SJSA1 (cell line): ENCODE results near the gene VDAC1. TPM values are rescaled to one million over a fixed set of nuclear protein-coding genes. Genes with fewer than 3 reads are reported as not detected.
"Not testable (repeated sequence)": the region's sequence is repeated elsewhere in the genome, so short reads cannot be mapped to it uniquely, and the experiment has no call there.

Source experiments
- DNase-seq, 2 experiments: peaks; one replicate each; pipeline ENCODE4 v3.0.0-alpha.2; 2015 to 2020; ENCODE audit warnings: low spot score in 2 of 2, low read depth in 1 of 2
- H3K27ac ChIP-seq: fragments of 250-450 bp; sonication (Bioruptor Pico); 2 replicates; pipeline ENCODE4 v1.5.1; 2020; ENCODE audit warnings: mild to moderate bottlenecking, moderate library complexity
- H3K27me3 ChIP-seq: fragments of 250-450 bp; sonication (Bioruptor Pico); replicated peaks from 2 replicates; pipeline ENCODE4 v1.5.1; 2020; ENCODE audit warnings: mild to moderate bottlenecking, moderate library complexity
- H3K36me3 ChIP-seq: fragments of 250-450 bp; sonication (Bioruptor Pico); 2 replicates; pipeline ENCODE4 v1.5.1; 2020; ENCODE audit warnings: mild to moderate bottlenecking
- H3K4me1 ChIP-seq: fragments of 250-450 bp; sonication (Bioruptor Pico); replicated peaks from 2 replicates; pipeline ENCODE4 v1.6.1; 2021; ENCODE audit warnings: mild to moderate bottlenecking
- H3K4me3 ChIP-seq: fragments of 250-450 bp; sonication (Bioruptor Pico); 2 replicates; pipeline ENCODE4 v1.5.1; 2020; ENCODE audit warnings: mild to moderate bottlenecking
- H3K9me3 ChIP-seq: fragments of 250-450 bp; sonication (Bioruptor Pico); replicated peaks from 2 replicates; pipeline ENCODE4 v1.5.1; 2020; ENCODE audit warnings: mild to moderate bottlenecking
- total RNA-seq: library from RNA; depleted of rRNA; stranded (reverse); fragments of >200 nt; shearing (Covaris generic); gene quantifications from 2 replicates; pipeline ENCODE4 v1.2.3, GENCODE V29; 2014

VDAC1 gene
- total RNA-seq, 1 experiment from 2014 or later = 432 TPM

GRCh38 chr5:133959643-133960042 lies 45.1 kb downstream of the VDAC1 start:
- Histone ChIP-seq H3K9me3 (no peaks in the 10 kb centered on the region), H3K4me1 (peaks cover 15% of the 10 kb centered on the region), H3K4me3 (no peak overlapping the region), H3K27ac (no peak overlapping the region), H3K27me3 (no peaks in the 10 kb centered on the region), H3K36me3 (peaks cover 46% of the 10 kb centered on the region)
- DNase-seq = no peak

- Histone ChIP-seq H3K9me3 (no peaks in the 10 kb centered on the region), H3K27me3 (no peaks in the 10 kb centered on the region), H3K4me1 (peaks cover 8% of the 10 kb centered on the region), H3K36me3 (peaks cover 50% of the 10 kb centered on the region), H3K4me3 (no peak overlapping the region), H3K27ac (no peak overlapping the region)
- no peak for DNase-seq
Measured at GRCh38 chr5:133957591-133957990, 47.2 kb downstream of the VDAC1 start.

- DNase-seq = no peak
- peaks cover 3% of the 10 kb centered on the region; the same call in 1 of the 2 replicates for H3K4me1 ChIP-seq
- no peaks in the 10 kb centered on the region for H3K27me3 ChIP-seq
- no peak overlapping the region for H3K27ac ChIP-seq
- no peak overlapping the region for H3K4me3 ChIP-seq
- peaks cover 50% of the 10 kb centered on the region for H3K36me3 ChIP-seq
- H3K9me3 ChIP-seq = no peaks in the 10 kb centered on the region
Measured at GRCh38 chr5:133957080-133957479, 47.7 kb downstream of the VDAC1 start.

DNA sequence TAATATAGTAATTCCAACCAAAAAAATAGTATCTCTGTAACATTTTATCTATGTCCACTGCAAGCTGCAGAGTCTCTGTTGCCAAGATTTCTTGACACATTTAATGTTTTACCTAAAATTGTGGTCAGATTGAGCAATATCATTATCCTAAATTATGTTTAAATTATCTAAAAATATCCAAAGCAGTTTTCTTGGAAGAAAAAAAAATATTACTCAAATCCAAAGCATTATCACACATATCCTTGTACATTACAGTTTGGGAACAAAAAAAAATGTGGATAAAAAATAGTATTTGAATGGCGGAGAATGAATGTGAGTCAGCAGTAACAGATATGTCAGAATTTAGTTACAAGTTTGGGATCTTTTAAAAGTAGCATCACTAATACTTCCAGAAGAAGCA lies 48.6 kb downstream of the VDAC1 start:
- H3K4me3 ChIP-seq, H3K27ac ChIP-seq, H3K9me3 ChIP-seq, H3K27me3 ChIP-seq, H3K4me1 ChIP-seq, DNase-seq: not testable (repeated sequence)
- H3K36me3 ChIP-seq = peaks cover 50% of the 10 kb centered on the region

DNA sequence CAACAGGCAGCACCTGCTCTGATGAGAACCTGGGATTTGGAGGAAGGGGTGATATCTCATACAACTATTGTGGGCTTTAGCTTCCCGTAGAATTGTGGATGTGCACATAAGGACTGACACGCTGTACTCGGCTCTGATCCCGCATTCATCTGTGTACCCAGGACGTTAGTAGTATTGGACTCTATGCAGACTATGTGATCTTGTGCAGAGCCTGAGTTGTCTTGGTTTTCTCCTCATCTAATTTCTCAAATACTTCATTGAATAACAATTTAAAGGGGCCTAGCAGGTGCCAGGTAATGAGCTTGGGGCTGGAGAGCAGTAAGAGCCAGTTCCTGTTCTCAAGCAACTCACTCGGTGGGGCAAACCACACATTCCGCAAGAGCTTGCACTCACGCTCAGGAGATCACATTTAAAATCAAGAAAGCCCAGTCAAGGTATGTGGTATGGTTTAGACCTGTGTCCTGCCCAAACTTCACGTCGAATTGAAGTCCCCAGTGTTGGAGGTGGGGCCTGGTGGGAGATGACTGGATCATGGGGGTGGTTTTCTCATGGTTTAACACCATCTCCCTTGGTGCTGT lies 51.1 kb downstream of the VDAC1 start:
- DNase-seq = no peak
- H3K4me3 ChIP-seq = no peak overlapping the region
- no peaks in the 10 kb centered on the region for H3K9me3 ChIP-seq
- H3K27me3 ChIP-seq = no peaks in the 10 kb centered on the region
- H3K4me1 ChIP-seq = 0 out of 2 replicates have a peak, but pooled peaks cover 3% of the 10 kb centered on the region
- peaks cover 39% of the 10 kb centered on the region for H3K36me3 ChIP-seq
- H3K27ac ChIP-seq = no peak overlapping the region

DNA sequence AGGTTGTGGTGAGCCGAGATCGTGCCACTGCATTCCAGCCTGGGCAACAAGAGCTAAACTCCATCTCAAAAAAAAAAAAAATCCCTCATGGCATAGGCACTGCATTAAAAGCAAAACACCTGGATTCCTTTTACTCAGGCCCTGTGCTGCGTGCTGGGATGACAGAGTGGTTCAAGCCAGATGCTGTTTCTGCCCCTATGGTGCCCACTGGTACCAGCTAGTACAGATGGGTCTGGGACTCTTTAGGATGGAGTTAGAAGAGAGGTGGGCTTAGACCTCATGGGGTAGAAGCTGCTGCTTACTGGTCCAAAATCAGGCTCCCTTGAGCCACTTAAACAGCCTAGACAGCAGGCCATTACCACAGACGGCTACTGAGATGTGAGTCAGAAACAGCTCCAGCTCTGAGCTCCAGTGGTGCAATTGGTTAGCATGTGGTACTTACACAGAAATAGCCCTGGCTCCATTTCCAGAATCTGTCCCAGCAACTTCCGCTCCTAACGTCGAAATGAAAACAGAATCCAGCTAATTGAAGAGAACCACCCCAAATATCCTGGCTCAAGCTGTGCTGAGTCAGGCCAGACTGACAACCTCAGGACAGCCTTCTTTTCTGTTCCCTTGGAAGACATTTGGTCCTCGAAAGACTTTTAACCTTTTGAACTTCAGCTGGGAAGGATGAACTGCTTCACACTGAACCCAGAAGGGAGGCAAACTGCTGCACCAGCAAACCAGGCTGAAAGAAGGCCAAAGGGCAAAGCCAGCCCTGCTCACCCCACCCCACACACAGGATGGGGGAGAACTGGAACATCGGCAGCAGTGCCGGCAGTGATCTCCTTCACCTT lies 51.8 kb downstream of the VDAC1 start:
- DNase-seq = no peak
- peaks cover 35% of the 10 kb centered on the region for H3K36me3 ChIP-seq
- no peak overlapping the region for H3K4me3 ChIP-seq
- no peaks in the 10 kb centered on the region for H3K27me3 ChIP-seq
- H3K27ac ChIP-seq = no peak overlapping the region
- H3K9me3 ChIP-seq = no peaks in the 10 kb centered on the region
- H3K4me1 ChIP-seq = 0 out of 2 replicates have a peak, but pooled peaks cover 3% of the 10 kb centered on the region

DNA sequence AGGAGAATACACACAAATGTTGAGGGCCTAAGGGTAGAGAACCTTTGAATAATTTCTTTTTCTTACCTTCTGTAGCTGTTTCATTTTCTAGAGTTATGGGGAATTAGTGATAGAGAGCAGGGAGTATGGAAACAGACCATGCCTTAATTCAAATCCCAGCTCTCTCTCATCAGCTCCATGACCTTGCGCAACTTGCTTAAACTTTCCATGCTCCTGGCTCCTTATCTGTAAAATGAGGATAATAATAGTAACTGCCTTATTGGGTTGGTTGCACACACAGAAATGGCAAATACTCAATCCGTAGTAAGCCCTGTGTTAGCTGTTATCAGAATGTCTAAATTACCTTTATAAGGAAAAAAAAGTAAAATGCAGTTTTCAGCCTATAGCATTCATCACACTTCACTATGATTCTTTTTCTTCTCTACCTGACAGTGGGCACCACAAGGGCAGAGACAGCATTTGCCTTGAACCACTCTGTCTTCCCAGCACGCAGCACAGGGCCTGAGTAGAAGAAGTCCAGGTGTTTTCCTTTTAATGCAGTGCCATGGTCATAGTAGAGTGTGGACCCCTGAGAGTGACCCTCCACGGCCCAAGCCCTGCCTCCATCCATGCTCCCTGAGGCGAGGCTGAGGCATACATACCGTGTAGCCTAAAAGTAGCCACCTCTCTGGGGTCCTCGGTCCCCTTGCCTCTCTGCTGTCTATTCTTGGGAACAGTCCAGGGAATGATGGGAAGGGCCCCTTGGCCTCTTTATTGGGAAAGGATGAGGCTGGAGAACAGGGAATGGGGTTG lies 53.8 kb downstream of the VDAC1 start:
- no peak for DNase-seq

DNA sequence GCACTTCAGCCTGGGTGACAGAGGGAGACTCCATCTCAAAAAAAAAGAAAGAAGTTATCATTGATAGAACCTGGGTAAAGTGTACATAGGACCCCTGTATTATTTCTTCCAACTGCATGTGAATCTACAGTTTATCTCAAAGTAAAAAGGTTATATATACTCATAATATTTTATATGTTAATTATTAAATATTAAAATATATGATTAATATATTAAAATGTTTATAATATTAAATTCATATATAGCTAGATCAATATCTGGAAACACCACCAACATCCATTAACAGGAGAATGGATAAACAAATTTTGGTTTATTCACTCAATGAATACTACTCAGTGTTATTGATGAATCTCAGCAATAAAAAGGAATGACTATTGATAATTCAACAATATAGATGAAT lies 56.1 kb downstream of the VDAC1 start:
- Histone ChIP-seq H3K4me3 (no peak overlapping the region), H3K27me3 (no peaks in the 10 kb centered on the region), H3K9me3 (no peaks in the 10 kb centered on the region), H3K36me3 (peaks cover 5% of the 10 kb centered on the region; the same call in 1 of the 2 replicates), H3K27ac (no peak overlapping the region), H3K4me1 (peaks cover 3% of the 10 kb centered on the region; the same call in 1 of the 2 replicates)
- no peak for DNase-seq

More for the DNA sequence above, 53.8 kb downstream of the VDAC1 start:
- peaks cover 18% of the 10 kb centered on the region for H3K36me3 ChIP-seq
- H3K9me3 ChIP-seq = no peaks in the 10 kb centered on the region
- peaks cover 3% of the 10 kb centered on the region; the same call in 1 of the 2 replicates for H3K4me1 ChIP-seq
- H3K27ac ChIP-seq = no peak overlapping the region
- no peaks in the 10 kb centered on the region for H3K27me3 ChIP-seq
- no peak overlapping the region for H3K4me3 ChIP-seq

- Histone ChIP-seq H3K36me3 (no peaks in the 10 kb centered on the region), H3K27me3 (no peaks in the 10 kb centered on the region), H3K4me3 (no peak overlapping the region), H3K9me3 (no peaks in the 10 kb centered on the region), H3K27ac (no peak overlapping the region), H3K4me1 (no peaks in the 10 kb centered on the region; the same call in 1 of the 2 replicates)
- DNase-seq = no peak
Measured at GRCh38 chr5:133947431-133947841, 57.3 kb downstream of the VDAC1 start.

- no peaks in the 10 kb centered on the region for H3K36me3 ChIP-seq
- no peak overlapping the region for H3K27ac ChIP-seq
- H3K9me3 ChIP-seq = no peaks in the 10 kb centered on the region
- no peaks in the 10 kb centered on the region; the same call in 1 of the 2 replicates for H3K4me1 ChIP-seq
- no peaks in the 10 kb centered on the region for H3K27me3 ChIP-seq
- no peak for DNase-seq
- no peak overlapping the region for H3K4me3 ChIP-seq
Measured at GRCh38 chr5:133945568-133945967, 59.2 kb downstream of the VDAC1 start.

DNA sequence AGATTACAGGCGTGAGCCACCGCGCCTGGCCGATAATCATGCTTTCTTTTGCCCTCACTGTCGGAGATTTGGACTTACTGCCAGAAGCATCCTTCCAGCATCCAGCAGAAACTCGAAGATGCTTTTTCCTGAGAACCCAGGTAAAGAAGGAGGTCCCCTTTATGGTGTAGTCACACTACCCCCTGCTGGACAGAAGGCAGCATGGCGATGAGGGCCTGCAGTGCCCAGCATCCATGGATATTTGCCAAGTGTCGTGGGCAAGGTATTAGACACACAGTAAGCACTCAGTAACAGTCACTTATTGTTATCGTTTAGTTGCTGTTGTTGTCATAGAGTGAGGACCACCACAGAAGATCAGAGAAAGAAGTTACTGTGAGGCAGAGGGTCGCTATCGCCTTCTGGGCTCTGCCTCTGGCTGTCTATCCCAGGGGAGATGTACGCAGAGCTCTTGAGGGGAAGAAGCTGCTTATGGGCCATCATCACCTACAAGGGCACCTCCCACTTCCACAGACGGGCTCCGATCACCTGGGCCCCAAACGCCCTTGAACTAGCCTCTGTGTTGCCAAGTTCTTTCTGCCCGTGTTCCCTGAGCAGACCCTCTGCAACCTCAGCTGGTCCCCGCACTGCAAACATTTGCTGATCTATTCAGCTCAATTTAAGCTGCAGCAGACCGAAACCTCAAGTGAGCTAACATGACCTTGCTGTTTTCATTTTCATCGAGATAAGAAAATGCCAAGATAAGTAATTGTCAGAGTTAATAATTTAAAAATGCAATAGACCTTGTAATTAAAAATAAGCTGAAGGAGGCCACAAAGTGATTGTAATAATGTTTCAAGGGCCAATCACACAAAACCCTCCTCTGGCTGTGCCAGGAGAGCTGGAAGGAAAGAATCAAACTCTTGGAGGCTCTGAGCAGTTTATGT lies 60.3 kb downstream of the VDAC1 start:
- no peaks in the 10 kb centered on the region for H3K9me3 ChIP-seq
- H3K27me3 ChIP-seq = no peaks in the 10 kb centered on the region
- no peaks in the 10 kb centered on the region; the same call in 1 of the 2 replicates for H3K4me1 ChIP-seq
- peak; percentile 56 to 75 for DNase-seq
- no peak overlapping the region for H3K4me3 ChIP-seq
- H3K27ac ChIP-seq = no peak overlapping the region
- H3K36me3 ChIP-seq = no peaks in the 10 kb centered on the region

DNA sequence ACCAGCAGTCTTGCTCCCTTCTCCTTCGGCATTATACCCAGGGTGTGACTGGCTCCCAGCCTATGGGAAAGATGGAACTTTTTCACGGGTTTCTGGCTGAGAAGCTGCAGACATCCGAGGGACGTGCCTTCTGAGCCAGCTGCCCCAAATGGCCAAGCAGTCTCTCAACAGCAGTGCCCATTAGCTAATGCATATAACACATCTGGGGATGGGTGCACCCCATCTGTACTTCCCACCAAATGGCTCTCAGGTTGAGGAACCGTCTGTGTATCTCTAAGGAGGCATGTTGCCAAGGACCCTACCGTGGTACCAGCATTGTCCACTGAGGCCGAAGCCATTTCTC lies 61.3 kb downstream of the VDAC1 start:
- Histone ChIP-seq H3K4me3 (no peak overlapping the region), H3K27ac (no peak overlapping the region), H3K4me1 (no peaks in the 10 kb centered on the region; the same call in 1 of the 2 replicates), H3K9me3 (no peaks in the 10 kb centered on the region), H3K27me3 (no peaks in the 10 kb centered on the region), H3K36me3 (no peaks in the 10 kb centered on the region)
- DNase-seq = no peak
